Activated naive CD4-positive, alpha-beta T cell (primary cell): ENCODE data around the gene HOMER3.
"Not testable (repeated sequence)": the region's sequence is repeated elsewhere in the genome, so short reads cannot be mapped to it uniquely, and the experiment has no call there.

ENCODE experiments used
- DNase-seq, 4 experiments: peaks; one replicate each; lab custom pipeline; 2025; lab: John Stamatoyannopoulos, UW

The HOMER3 gene

GRCh38 chr19:18952364-18953003, 11.5 kb upstream of the HOMER3 start:
- DNase-seq: not testable (repeated sequence)

DNA sequence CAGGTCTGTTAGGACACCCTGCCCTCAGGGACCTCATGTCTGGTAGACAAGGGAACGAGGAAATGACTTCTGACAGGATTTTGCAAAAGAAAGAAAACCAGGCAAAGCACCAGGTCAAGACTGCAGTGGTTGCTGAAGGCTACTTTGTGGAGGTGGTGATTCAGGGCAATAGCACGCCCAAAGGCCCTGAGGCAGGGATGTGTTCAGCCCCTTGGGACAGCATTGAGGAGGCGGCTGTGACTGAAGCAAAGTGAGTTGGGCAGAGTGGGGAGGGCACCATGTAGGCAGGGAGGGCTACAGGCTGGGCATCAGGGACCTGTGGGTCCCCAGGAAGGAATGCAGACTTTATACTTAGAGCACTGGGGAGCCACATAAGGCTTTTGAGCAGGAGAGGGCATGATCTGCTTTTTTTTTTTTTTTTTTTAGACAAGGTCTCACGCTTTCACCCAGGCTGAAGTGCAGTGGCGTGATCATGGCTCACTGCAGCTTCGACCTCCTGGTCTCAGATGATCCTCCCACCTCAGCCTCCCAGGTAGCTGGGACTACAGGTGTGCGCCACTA, 10.8 kb upstream of the HOMER3 start:
- DNase-seq: no peak

DNA sequence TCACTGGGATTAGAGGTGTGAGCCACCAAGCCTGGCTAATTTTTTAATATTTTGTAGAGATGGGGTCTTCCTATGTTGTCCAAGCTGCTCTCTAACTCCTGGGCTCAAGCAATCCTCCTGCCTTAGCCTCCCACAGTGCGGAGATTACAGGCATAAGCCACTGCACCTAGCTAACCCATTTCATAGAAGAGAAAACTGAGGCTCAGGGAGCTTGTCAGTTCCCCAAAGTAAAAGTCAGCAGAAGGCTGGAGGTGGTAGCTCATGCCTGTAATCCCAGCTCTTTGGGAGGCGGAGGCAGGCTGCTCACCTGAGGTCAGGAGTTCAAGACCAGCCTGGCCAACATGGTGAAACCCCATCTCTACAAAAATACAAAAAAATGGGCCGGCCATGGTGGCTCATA, 8.8 kb upstream of the HOMER3 start:
- no peak for DNase-seq

GRCh38 chr19:18948976-18949356, 7.9 kb upstream of the HOMER3 start:
- no peak for DNase-seq

DNA sequence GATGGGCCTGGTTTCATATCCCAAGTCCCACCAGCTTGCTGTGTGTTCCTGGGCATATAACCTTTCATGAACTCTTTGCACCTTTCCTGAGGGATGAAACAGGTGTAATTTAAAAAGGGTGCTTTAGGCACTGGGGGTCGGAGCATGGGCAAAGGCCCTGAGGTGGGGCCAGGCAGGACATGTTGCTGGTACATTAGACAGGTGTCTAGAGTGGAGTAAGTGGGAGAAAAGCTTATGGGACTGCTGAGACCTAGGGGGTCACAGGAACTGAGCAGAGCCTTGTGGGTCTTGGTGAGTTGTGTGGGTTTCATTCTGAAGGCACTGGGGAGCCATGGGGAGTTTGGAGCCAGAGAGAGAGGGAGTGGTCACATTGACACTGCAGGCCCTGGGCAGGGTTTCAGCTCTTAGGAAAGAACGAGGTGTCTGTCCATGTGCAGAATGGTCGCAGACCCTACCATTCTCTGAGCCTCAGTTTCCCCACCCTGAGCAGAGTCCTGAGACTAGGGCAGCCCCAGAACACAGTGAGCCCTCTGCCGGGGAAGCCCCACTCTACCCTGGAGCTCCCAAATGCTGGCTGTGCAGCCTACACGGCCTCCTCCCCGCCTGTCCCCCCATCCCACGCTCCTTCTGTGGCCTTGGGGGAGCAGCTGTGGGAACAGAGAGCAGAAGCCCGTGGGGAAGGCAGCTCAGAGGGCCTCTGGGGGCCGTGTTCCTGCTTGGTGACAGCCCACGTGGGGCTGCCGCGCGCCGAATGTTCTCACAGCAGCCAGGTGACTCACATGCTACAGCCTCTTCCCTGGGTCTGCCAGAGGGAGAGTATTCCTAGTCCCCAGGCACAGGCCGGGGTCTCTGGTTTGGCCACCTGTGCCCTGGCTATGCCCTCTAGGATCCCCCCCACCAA, 7.3 kb upstream of the HOMER3 start:
- no peak for DNase-seq

DNA sequence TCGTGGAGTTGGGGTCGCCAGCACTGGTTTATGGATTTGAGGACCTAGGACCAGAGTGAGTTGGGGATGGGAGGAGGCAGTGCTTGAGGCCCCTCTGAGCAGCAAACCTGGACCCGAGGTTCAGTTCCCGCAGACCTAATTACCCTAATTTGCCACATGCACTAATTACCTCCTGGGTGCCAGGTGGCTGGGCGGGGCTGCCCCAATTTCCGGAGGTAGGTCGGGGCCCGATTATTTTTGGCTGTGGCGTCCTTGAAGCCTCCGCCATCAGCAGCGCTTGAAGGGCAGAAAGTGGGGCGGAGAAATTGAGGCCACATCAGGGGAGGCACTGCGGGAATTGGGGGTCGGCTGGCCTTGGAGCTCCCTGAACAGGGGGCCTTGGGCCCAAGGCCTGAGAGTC, 5.9 kb upstream of the HOMER3 start:
- DNase-seq: no peak

DNA sequence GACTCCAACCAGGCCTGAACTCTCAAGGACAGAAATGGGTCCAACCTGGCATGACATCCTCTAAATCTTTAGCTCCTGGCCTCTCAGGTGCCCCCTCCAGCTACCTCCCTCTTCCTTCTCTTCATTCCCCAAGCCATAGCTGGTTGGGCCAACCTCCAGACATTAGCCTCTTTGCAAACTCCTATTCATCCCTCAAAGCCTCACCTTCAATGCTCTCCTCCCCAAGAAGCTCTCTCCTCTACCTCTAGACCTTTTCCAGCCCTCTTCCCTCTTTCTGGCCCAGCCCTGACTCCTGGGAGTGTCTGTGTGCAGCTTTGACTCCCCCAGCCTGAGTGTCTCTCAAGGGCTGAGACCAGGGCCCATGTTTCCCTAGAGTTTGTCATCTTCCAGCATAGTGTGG, 5.3 kb upstream of the HOMER3 start:
- no peak for DNase-seq

- DNase-seq: no peak
These were observed 4.3 kb upstream of the HOMER3 start for GRCh38 chr19:18945297-18945696.

GRCh38 chr19:18943465-18943864, 2.4 kb upstream of the HOMER3 start:
- no peak for DNase-seq

GRCh38 chr19:18942692-18943091, 1.7 kb upstream of the HOMER3 start:
- no peak for DNase-seq

- DNase-seq: no peak
These were observed 774 bp upstream of the HOMER3 start for GRCh38 chr19:18941628-18942354.

- DNase-seq: no peak
These were observed 872 bp downstream of the HOMER3 start for GRCh38 chr19:18939922-18940768.

DNA sequence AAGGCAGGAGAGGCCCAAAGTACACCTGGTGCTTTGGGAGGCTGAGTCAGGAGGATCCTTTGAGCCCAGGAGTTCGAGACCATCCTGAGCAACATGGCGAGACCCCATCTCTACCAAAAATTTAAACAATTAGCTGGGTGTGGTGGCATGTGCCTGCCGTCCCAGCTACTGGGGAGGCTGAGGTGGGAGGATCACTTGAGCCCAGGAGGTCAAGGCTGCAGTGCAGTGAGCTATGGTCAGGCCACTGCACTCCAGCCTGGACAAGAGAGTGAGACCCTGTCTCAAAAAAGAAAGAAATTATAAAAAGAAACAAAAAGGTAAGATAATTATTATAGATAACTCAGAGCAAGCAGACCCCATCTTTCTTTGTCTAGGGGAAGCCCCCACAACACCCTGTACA, 1.9 kb downstream of the HOMER3 start:
- no peak for DNase-seq

- no peak for DNase-seq
These were observed 7.7 kb downstream of the HOMER3 start for GRCh38 chr19:18933297-18933696.

GRCh38 chr19:18932216-18932841, 8.7 kb downstream of the HOMER3 start:
- DNase-seq: peak; percentile 52 to 84 (median 75)

- no peak for DNase-seq
These were observed 9.5 kb downstream of the HOMER3 start for GRCh38 chr19:18931316-18932162.

- no peak for DNase-seq
These were observed 11.7 kb downstream of the HOMER3 start for GRCh38 chr19:18929311-18929710.

DNA sequence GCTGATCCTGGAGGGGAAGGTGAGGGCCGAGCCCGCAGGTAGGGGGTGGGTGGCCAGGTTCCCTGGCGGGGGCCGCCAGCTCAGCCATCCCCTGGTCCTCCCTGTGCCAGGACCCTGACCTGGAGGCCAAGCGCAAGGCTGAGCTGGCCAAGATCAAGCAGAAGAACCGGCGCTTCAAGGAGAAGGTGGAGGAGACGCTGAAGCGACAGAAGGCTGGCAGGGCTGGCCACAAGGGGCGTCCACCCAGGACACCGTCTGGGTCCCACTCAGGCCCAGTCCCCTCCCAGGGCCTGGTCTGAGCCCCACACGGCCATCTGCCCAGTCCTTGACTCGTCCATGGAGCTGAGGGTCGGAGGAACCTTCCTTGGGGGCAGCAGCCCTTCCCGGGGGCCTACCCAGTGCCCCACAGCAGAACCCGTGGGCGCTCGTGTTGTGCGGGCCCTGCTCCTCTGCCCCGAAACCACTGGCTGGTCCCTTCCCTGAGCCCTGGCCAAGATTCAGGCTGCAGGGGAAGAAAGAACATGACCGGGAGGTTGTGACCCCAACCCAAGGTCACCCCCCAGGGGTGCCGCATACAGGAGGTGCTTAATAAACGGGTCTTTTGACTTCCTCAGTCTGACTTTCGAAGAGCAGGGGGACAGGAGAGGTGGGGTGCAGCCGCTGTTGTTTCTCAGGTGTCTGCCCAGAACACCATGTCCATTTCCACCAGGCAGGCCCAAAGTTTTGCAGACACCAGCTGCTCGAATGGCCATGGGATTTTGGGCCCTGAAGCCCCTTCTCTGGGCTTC, 12.8 kb downstream of the HOMER3 start:
- DNase-seq: no peak

- no peak for DNase-seq
These were observed 16.3 kb downstream of the HOMER3 start for GRCh38 chr19:18924684-18925213.
